GM12878 (cell line): ENCODE measurements around the gene SLC1A7. TPM values are rescaled to one million over a fixed set of nuclear protein-coding genes. Genes with fewer than 3 reads are reported as not detected.

Experiments
- ATAC-seq: fragments of 200-7000 bp; cut with Tn5 transposase; 3 replicates; pipeline ENCODE4 v1.9.1; 2020; ENCODE audit warnings: mild to moderate bottlenecking, moderate library complexity
- BruUV-seq: library from RNA; stranded (reverse); fragments of 400-500 nt; replicated peaks from 2 replicates; lab custom pipeline; 2021; lab: Mats Ljungman, UMichigan
- CTCF ChIA-PET: fragments of 300-600 bp; sonication (Branson Sonifier 250); formaldehyde crosslinking; extraction: SDS; loops from one replicate; lab custom pipeline; 2021; ENCODE audit warnings: inconsistent platforms; lab: Yijun Ruan, JAX
- POLR2A ChIA-PET: fragments of 350-600 bp; formaldehyde crosslinking; extraction: SDS; loops from one replicate; lab custom pipeline; 2021; ENCODE audit warnings: inconsistent platforms; lab: Charles Lee
- RAD21 ChIA-PET: fragments of 300-600 bp; sonication (Branson Sonifier 250); formaldehyde crosslinking; loops from one replicate; lab custom pipeline; 2023; ENCODE audit warnings: antibody characterized with exemption; ENCODE audit not compliant: unreplicated experiment; lab: Charles Lee
- SMC1A ChIA-PET: fragments of 300-600 bp; sonication (Branson Sonifier 250); formaldehyde crosslinking; loops from one replicate; lab custom pipeline; 2023; ENCODE audit not compliant: unreplicated experiment, uncharacterized antibody; lab: Charles Lee
- DNase-seq: peaks from one replicate; pipeline ENCODE4 v3.0.0-alpha.2; 2011; ENCODE audit warnings: low read depth, low spot score
- FAIRE-seq: peaks from 3 replicates; lab custom pipeline; 2011; peaks lifted over from hg19 to GRCh38; lab: Jason Lieb, UNC
- H2AFZ ChIP-seq: 2 replicates; pipeline ENCODE4 v1.6.0; 2011; ENCODE audit warnings: low read depth, low read length, control low read depth; ENCODE audit not compliant: control insufficient read depth
- H3K27ac ChIP-seq: 2 replicates; pipeline ENCODE4 v1.5.1; 2011; ENCODE audit warnings: control low read depth; ENCODE audit not compliant: control insufficient read depth, insufficient read depth
- H3K27me3 ChIP-seq, 2 experiments: replicated peaks in 1 of 2; 2 replicates each; pipeline versions ENCODE4 v1.6.0 to v1.6.1; 2011; ENCODE audit warnings: low read length in 1 of 2; ENCODE audit not compliant: control insufficient read depth in 2 of 2, insufficient read depth in 2 of 2
- H3K36me3 ChIP-seq, 2 experiments: 2 replicates each; pipeline ENCODE4 v1.5.1; 2011; ENCODE audit warnings: low read length in 1 of 2; ENCODE audit not compliant: control insufficient read depth in 2 of 2, insufficient read depth in 2 of 2
- H3K4me1 ChIP-seq: 2 replicates; pipeline ENCODE4 v1.6.1; 2011; ENCODE audit warnings: mild to moderate bottlenecking, low read length, moderate library complexity, mixed read lengths; ENCODE audit not compliant: control insufficient read depth, insufficient read depth
- H3K4me2 ChIP-seq: 2 replicates; pipeline ENCODE4 v1.6.0; 2011; ENCODE audit warnings: control low read depth; ENCODE audit not compliant: control insufficient read depth, insufficient read depth
- H3K4me3 ChIP-seq: fragments of 200-600 bp; sonication (generic); 2 replicates; pipeline ENCODE4 v1.5.1; 2016
- H3K79me2 ChIP-seq: 2 replicates; pipeline ENCODE4 v1.6.0; 2011; ENCODE audit warnings: low read length; ENCODE audit not compliant: control insufficient read depth, insufficient read depth
- H3K9ac ChIP-seq: 2 replicates; pipeline ENCODE4 v1.8.0; 2011; ENCODE audit warnings: low read length, control low read depth, mixed read lengths; ENCODE audit not compliant: control insufficient read depth, insufficient read depth
- H3K9me3 ChIP-seq: replicated peaks from 3 replicates; pipeline ENCODE4 v1.5.1; 2011; ENCODE audit warnings: mild to moderate bottlenecking, low read length; ENCODE audit not compliant: control insufficient read depth, insufficient read depth
- H4K20me1 ChIP-seq: 2 replicates; pipeline ENCODE4 v1.6.0; 2011; ENCODE audit not compliant: control insufficient read depth, insufficient read depth
- CBX5 ChIP-seq: sonication (generic); IDR thresholded peaks from 2 replicates; pipeline ENCODE4 v1.6.1; 2016; ENCODE audit warnings: low read depth, moderate library complexity, mild to moderate bottlenecking, inconsistent platforms
- CHD2 ChIP-seq: IDR thresholded peaks from 2 replicates; pipeline ENCODE4 v1.6.1; 2011; ENCODE audit warnings: low read depth, low read length, improper control_type of control experiment, borderline replicate concordance
- EGR1 ChIP-seq, 2 experiments: IDR thresholded peaks; 1 replicate in 1 of 2; 2 replicates in 1 of 2; pipeline ENCODE4 v1.6.1; 2011 to 2012; ENCODE audit warnings: low read depth in 2 of 2, low read length in 2 of 2, borderline replicate concordance in 1 of 2, mild to moderate bottlenecking in 1 of 2, moderate library complexity in 1 of 2
- MXI1 ChIP-seq: fragments of 150-350 bp; IDR thresholded peaks from 2 replicates; pipeline ENCODE4 v1.6.1; 2011; ENCODE audit warnings: low read depth, mild to moderate bottlenecking, inconsistent platforms, low read length, improper control_type of control experiment
- RB1 ChIP-seq: fragments of 450-650 bp; formaldehyde crosslinking; IDR thresholded peaks from 2 replicates; pipeline ENCODE4 v1.6.1; 2017; ENCODE audit warnings: mild to moderate bottlenecking, borderline replicate concordance
- ZNF207 ChIP-seq: fragments of 450-650 bp; IDR thresholded peaks from 2 replicates; pipeline ENCODE4 v1.6.1; 2014; ENCODE audit warnings: antibody characterized with exemption, mild to moderate bottlenecking, borderline replicate concordance
- WGBS: methylation state at CpG from one replicate; pipeline ENCODE4 v1.1.6; 2016; ENCODE audit warnings: low lambda C conversion rate; ENCODE audit not compliant: insufficient replicate concordance, insufficient coverage; ENCODE audit errors: missing lambda C conversion rate; 5-methylcytosine and 5-hydroxymethylcytosine counted together
- in situ Hi-C: fragments of 300-500 bp; cut with MboI; formaldehyde crosslinking; loops from 9 replicates; pipeline ENCODE4 v1.14.3; 2018; ENCODE audit warnings: mixed read lengths
- intact Hi-C: fragments of 100-400 bp; cut with micrococcal nuclease; formaldehyde crosslinking; loops from one replicate; pipeline ENCODE4 v1.14.2; 2022; ENCODE audit not compliant: unreplicated experiment
- polyA plus RNA-seq, 11 experiments: library from polyadenylated mRNA; depleted of rRNA in 4 of 11; unstranded in 6 of 11; stranded (reverse) in 5 of 11; fragments of >200 nt; fragmentation: Nextera tagmentation in 4 of 11; fragmentation: Illumina TruSeq in 1 of 11; extraction: Ambion mirVana in 4 of 11; extraction: Trizol in 1 of 11; gene quantifications; 1 replicate in 1 of 11; 2 replicates in 10 of 11; pipeline versions ENCODE4 v1.2.1 to v1.2.3, GENCODE V29; 2011 to 2016; ENCODE audit warnings: inconsistent platforms in 2 of 11, missing spikeins in 2 of 11, low read depth in 1 of 11
- total RNA-seq, 4 experiments: library from RNA; depleted of rRNA in 3 of 4; stranded (reverse); fragments of >200 nt in 3 of 4; fragmentation: Illumina TruSeq in 1 of 4; extraction: Trizol in 1 of 4; gene quantifications; 2 replicates each; pipeline versions ENCODE4 v1.2.1 to v1.2.3, GENCODE V29; 2013 to 2021
- TF ChIP-seq, protein P1 (sequence below): fragments of 450-650 bp; IDR thresholded peaks from 2 replicates; pipeline ENCODE4 v1.6.1; 2016; ENCODE audit warnings: mild to moderate bottlenecking

Gene SLC1A7
- total and polyA plus RNA-seq, 10 of the 15 experiments (the other 5 are each of a cell fraction or from before 2014, with no cell fraction given) = not detected

DNA sequence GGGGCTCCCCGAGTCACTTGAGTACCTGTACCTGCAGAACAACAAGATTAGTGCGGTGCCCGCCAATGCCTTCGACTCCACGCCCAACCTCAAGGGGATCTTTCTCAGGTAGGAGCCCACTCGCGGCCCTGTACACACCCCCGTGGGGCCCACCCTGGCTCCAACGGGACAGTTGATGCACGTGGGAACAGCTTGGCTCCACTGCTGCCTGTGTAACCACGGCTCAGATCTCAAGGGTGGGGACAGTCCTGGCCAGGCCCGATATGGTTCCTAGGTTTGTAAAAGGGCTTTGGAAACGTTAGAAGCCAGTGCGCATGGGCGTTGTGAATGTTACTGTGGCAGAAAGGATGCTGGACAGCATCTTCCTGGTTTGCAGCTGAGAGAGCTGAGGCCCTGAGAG lies 61.7 kb downstream of the SLC1A7 start:
- no TSS peak for BruUV-seq
- no peaks in the 10 kb centered on the region for H4K20me1 ChIP-seq
- H3K79me2 ChIP-seq = no peaks in the 10 kb centered on the region
- WGBS = 35% methylated on average over 15 of the region's 15 CpGs
- FAIRE-seq (no peak), DNase-seq (no peak), ATAC-seq (no peak)
- H3K27me3 ChIP-seq = 0 out of 4 replicates have a peak, but pooled peaks cover 0 to 2% of the 10 kb centered on the region in 2 experiments
- H3K36me3 ChIP-seq = no peaks in the 10 kb centered on the region
- H3K9ac ChIP-seq = no peak overlapping the region
- ChIA-PET POLR2A (no interaction called here), CTCF (no interaction called here), RAD21 (no interaction called here), SMC1A (no interaction called here)
- intact Hi-C loops = no loop called here
- in situ Hi-C loops = no loop called here
- H2AFZ ChIP-seq = no peak overlapping the region
- H3K27ac ChIP-seq = no peak overlapping the region
- H3K4me1 ChIP-seq = no peaks in the 10 kb centered on the region
- H3K9me3 ChIP-seq = no peaks in the 10 kb centered on the region
- TF ChIP-seq, protein P1, sequence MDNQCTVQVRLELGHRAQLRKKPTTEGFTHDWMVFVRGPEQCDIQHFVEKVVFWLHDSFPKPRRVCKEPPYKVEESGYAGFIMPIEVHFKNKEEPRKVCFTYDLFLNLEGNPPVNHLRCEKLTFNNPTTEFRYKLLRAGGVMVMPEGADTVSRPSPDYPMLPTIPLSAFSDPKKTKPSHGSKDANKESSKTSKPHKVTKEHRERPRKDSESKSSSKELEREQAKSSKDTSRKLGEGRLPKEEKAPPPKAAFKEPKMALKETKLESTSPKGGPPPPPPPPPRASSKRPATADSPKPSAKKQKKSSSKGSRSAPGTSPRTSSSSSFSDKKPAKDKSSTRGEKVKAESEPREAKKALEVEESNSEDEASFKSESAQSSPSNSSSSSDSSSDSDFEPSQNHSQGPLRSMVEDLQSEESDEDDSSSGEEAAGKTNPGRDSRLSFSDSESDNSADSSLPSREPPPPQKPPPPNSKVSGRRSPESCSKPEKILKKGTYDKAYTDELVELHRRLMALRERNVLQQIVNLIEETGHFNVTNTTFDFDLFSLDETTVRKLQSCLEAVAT = no peak
- TF ChIP-seq EGR1 (IDR thresholded peaks at IDR 0.05; ENCODE audit: borderline replicate concordance in 1 of 2, low read depth in 2 of 2, low read length in 2 of 2) = no peak
- TF ChIP-seq RB1 = no peak
- no peak for TF ChIP-seq CHD2
- no peak for TF ChIP-seq CBX5
- H3K4me2 ChIP-seq = no peak overlapping the region
- H3K4me3 ChIP-seq = no peak overlapping the region

DNA sequence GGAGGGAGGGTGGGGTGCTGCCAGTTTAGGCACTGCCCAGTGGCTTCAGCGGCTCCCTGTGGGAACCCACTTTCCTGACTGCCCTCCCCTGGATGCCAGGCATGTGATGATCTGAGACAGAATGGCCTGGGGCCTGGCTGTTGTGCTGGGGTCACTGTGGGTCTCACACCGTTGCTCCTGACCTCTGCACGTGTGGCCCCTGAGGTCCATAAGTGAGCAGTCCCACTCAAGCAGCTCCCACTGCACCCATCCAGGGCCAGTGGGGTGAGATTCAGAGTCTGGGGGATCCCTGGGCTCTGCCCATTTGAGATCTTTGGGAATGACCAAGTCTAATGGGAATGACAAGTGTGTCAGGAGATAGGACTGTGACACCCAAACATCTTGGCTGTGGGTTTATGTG lies 62.4 kb downstream of the SLC1A7 start:
- no peak overlapping the region for H3K4me3 ChIP-seq
- no peaks in the 10 kb centered on the region for H3K4me1 ChIP-seq
- DNase-seq = no peak
- no peak overlapping the region for H2AFZ ChIP-seq
- no peaks in the 10 kb centered on the region for H3K9me3 ChIP-seq
- no peak for TF ChIP-seq ZNF207
- no peak for TF ChIP-seq MXI1
- no peak overlapping the region for H3K4me2 ChIP-seq
- H3K9ac ChIP-seq = no peak overlapping the region
- no peaks in the 10 kb centered on the region for H4K20me1 ChIP-seq
- ChIA-PET POLR2A (no interaction called here), CTCF (no interaction called here), SMC1A (no interaction called here), RAD21 (no interaction called here)
- no peaks in the 10 kb centered on the region for H3K79me2 ChIP-seq
- no peak for ATAC-seq
- 0 out of 4 replicates have a peak, but pooled peaks cover 0 to 2% of the 10 kb centered on the region in 2 experiments for H3K27me3 ChIP-seq
- no peaks in the 10 kb centered on the region for H3K36me3 ChIP-seq
- FAIRE-seq = no peak
- 5% methylated on average over 3 of the region's 3 CpGs for WGBS
- no TSS peak for BruUV-seq
- in situ Hi-C loops (no loop called here), intact Hi-C loops (no loop called here)
- no peak overlapping the region for H3K27ac ChIP-seq
